GM21367 (cell line): Measurements from ENCODE around the gene POLDIP3.
"Not testable (repeated sequence)": the region's sequence is repeated elsewhere in the genome, so short reads cannot be mapped to it uniquely, and the experiment has no call there.

Source experiments
- ATAC-seq: cut with Tn5 transposase; IDR thresholded peaks from one replicate; pipeline ENCODE4 v1.9.1; 2021; ENCODE audit not compliant: unreplicated experiment

POLDIP3 gene

GRCh38 chr22:42587588-42588175 is 27.0 kb downstream of the POLDIP3 start:
- ATAC-seq: no peak

- ATAC-seq: no peak
These were observed 28.3 kb downstream of the POLDIP3 start for GRCh38 chr22:42586381-42586780.

GRCh38 chr22:42585096-42585495 is 29.6 kb downstream of the POLDIP3 start:
- ATAC-seq: no peak

- no peak for ATAC-seq
These were observed 30.2 kb downstream of the POLDIP3 start for GRCh38 chr22:42584364-42584940.

GRCh38 chr22:42582987-42583386 is 31.7 kb downstream of the POLDIP3 start:
- ATAC-seq: no peak

- no peak for ATAC-seq
These were observed 32.6 kb downstream of the POLDIP3 start for GRCh38 chr22:42581762-42582716.

GRCh38 chr22:42581194-42581761 is 33.4 kb downstream of the POLDIP3 start:
- ATAC-seq: not testable (repeated sequence)

- not testable (repeated sequence) for ATAC-seq
These were observed 34.6 kb downstream of the POLDIP3 start for GRCh38 chr22:42580040-42580439.

- ATAC-seq: no peak
These were observed 37.0 kb downstream of the POLDIP3 start for GRCh38 chr22:42577623-42578240.

GRCh38 chr22:42577141-42577540 is 37.5 kb downstream of the POLDIP3 start:
- ATAC-seq: not testable (repeated sequence)

GRCh38 chr22:42575996-42576574 is 38.6 kb downstream of the POLDIP3 start:
- not testable (repeated sequence) for ATAC-seq

- not testable (repeated sequence) for ATAC-seq
These were observed 40.2 kb downstream of the POLDIP3 start for GRCh38 chr22:42574468-42574867.

GRCh38 chr22:42574046-42574445 is 40.6 kb downstream of the POLDIP3 start:
- ATAC-seq: not testable (repeated sequence)

- not testable (repeated sequence) for ATAC-seq
These were observed 43.6 kb downstream of the POLDIP3 start for GRCh38 chr22:42571068-42571467.

GRCh38 chr22:42570580-42570979 is 44.1 kb downstream of the POLDIP3 start:
- not testable (repeated sequence) for ATAC-seq

GRCh38 chr22:42567950-42568349 is 46.7 kb downstream of the POLDIP3 start:
- ATAC-seq: not testable (repeated sequence)

GRCh38 chr22:42565956-42566355 is 48.7 kb downstream of the POLDIP3 start:
- no peak for ATAC-seq

GRCh38 chr22:42564699-42565098 is 50.0 kb downstream of the POLDIP3 start:
- no peak for ATAC-seq

- not testable (repeated sequence) for ATAC-seq
These were observed 50.7 kb downstream of the POLDIP3 start for GRCh38 chr22:42563943-42564342.

- ATAC-seq: no peak
These were observed 52.0 kb downstream of the POLDIP3 start for GRCh38 chr22:42562684-42563083.

GRCh38 chr22:42562279-42562678 is 52.4 kb downstream of the POLDIP3 start:
- ATAC-seq: no peak
